Panc1 (cell line): ENCODE data around the gene MIR17HG. TPM values are rescaled to one million over a fixed set of nuclear protein-coding genes. Genes with fewer than 3 reads are reported as not detected.

Experiments
- ATAC-seq: fragments of 200-7000 bp; cut with Tn5 transposase; 2 replicates; pipeline ENCODE4 v1.9.1; 2020; ENCODE audit warnings: mild to moderate bottlenecking, moderate library complexity
- BruUV-seq: library from RNA; stranded (reverse); fragments of 400-500 nt; replicated peaks from 2 replicates; lab custom pipeline; 2021; lab: Mats Ljungman, UMichigan
- CTCF ChIA-PET: fragments of 300-600 bp; sonication (Branson Sonifier 250); formaldehyde crosslinking; loops from one replicate; lab custom pipeline; 2022; ENCODE audit warnings: antibody characterized with exemption; lab: Charles Lee
- POLR2A ChIA-PET: fragments of 300-600 bp; sonication (Branson Sonifier 250); formaldehyde crosslinking; loops from one replicate; lab custom pipeline; 2022; ENCODE audit warnings: antibody characterized with exemption; lab: Charles Lee
- DNase-seq: peaks from one replicate; pipeline ENCODE4 v3.0.0-alpha.2; 2010; ENCODE audit warnings: low read depth, low spot score
- H3K27ac ChIP-seq: 2 replicates; pipeline ENCODE4 v1.5.1; 2011; ENCODE audit warnings: mild to moderate bottlenecking, low read length, inconsistent platforms
- H3K27me3 ChIP-seq: fragments of 200-500 bp; sonication (Bioruptor generic); 2 replicates; pipeline ENCODE4 v1.6.0; 2014; ENCODE audit warnings: low read length, inconsistent platforms; ENCODE audit not compliant: control insufficient read depth, insufficient read depth
- H3K36me3 ChIP-seq: fragments of 200-500 bp; sonication (Bioruptor generic); 2 replicates; pipeline ENCODE4 v1.5.1; 2014; ENCODE audit warnings: inconsistent platforms, mild to moderate bottlenecking, low read length, moderate library complexity; ENCODE audit not compliant: control insufficient read depth, insufficient read depth
- H3K4me1 ChIP-seq: 2 replicates; pipeline ENCODE4 v1.5.1; 2011; ENCODE audit warnings: inconsistent platforms, mild to moderate bottlenecking, low read length, moderate library complexity; ENCODE audit not compliant: control insufficient read depth, insufficient read depth
- H3K4me3 ChIP-seq, 2 experiments: 2 replicates each; pipeline ENCODE4 v1.5.1; 2011 to 2012; ENCODE audit warnings: low read depth in 2 of 2, low read length in 2 of 2, mild to moderate bottlenecking in 2 of 2, inconsistent platforms in 1 of 2, moderate library complexity in 1 of 2
- H3K9me3 ChIP-seq: fragments of 200-500 bp; sonication (Bioruptor generic); 2 replicates; pipeline ENCODE4 v1.5.1; 2014; ENCODE audit warnings: low read depth, mild to moderate bottlenecking, inconsistent platforms, low read length, moderate library complexity; ENCODE audit not compliant: control insufficient read depth, insufficient read depth
- CTCF ChIP-seq: fragments of 450-650 bp; IDR thresholded peaks from 2 replicates; pipeline ENCODE4 v1.5.1; 2017; ENCODE audit warnings: mild to moderate bottlenecking
- POLR2AphosphoS5 ChIP-seq: IDR thresholded peaks from 2 replicates; pipeline ENCODE4 v1.6.1; 2012; ENCODE audit warnings: mild to moderate bottlenecking, low read depth, low read length, moderate library complexity
- REST ChIP-seq, 2 experiments: IDR thresholded peaks; 2 replicates each; pipeline ENCODE4 v1.6.1; 2011 to 2012; ENCODE audit warnings: low read depth in 2 of 2, control low read depth in 1 of 2, low read length in 1 of 2, mild to moderate bottlenecking in 1 of 2, moderate library complexity in 1 of 2; ENCODE audit not compliant: insufficient read depth in 1 of 2
- SIN3A ChIP-seq: IDR thresholded peaks from 2 replicates; pipeline ENCODE4 v1.6.1; 2012; ENCODE audit warnings: low read depth, mild to moderate bottlenecking, low read length, moderate library complexity, borderline replicate concordance; ENCODE audit not compliant: insufficient read depth
- TCF7L2 ChIP-seq: IDR thresholded peaks from 2 replicates; pipeline ENCODE4 v1.6.1; 2011; ENCODE audit warnings: mild to moderate bottlenecking, low read depth, low read length, inconsistent platforms
- in situ Hi-C: cut with HindIII; loops from 2 replicates; pipeline ENCODE4 v1.10.0; 2016; ENCODE audit warnings: low sequenced_read_pairs, low pct_unique_long_range_greater_than_20kb
- intact Hi-C: fragments of 100-400 bp; cut with micrococcal nuclease; formaldehyde crosslinking; loops from one replicate; pipeline ENCODE4 v1.10.0; 2022; ENCODE audit not compliant: unreplicated experiment
- total RNA-seq: library from RNA; stranded (reverse); gene quantifications from one replicate; pipeline ENCODE4 v1.2.1, GENCODE V29; 2021; ENCODE audit not compliant: unreplicated experiment

MIR17HG gene
- total RNA-seq, 1 experiment from 2014 or later, result 3.1 TPM

DNA sequence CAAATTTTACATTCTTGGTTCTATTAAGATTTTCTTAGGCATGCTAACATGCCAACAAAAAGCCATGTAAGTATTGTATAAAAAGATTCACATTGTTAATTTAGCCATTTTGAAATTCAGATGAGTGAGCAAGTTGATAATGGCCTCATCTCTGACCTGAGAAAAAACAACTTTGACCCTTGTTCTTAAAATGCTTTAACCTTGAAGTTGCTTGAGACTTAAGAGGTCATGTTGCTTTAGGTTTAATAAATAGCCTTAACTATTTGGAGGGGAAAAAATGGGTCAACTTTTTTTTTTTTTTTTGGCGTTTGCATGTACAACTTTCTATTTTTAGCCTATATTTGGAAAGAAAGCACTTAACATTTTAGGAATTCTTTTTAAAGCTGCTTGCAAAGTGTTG, 6.0 kb downstream of the MIR17HG start:
- BruUV-seq, result no TSS peak
- in situ Hi-C loops (no loop called here), intact Hi-C loops (no loop called here)
- H3K9me3 ChIP-seq, result no peaks in the 10 kb centered on the region
- no peak overlapping the region for H3K4me3 ChIP-seq
- no peak for ATAC-seq
- DNase-seq, result no peak
- H3K36me3 ChIP-seq, result peaks cover 58% of the 10 kb centered on the region
- no peak for TF ChIP-seq CTCF
- CTCF ChIA-PET, result no interaction called here
- H3K27ac ChIP-seq, result no peak overlapping the region
- H3K4me1 ChIP-seq, result peaks cover 9% of the 10 kb centered on the region
- POLR2A ChIA-PET, result interaction anchor here (0.7 kb wide), 1 partner anchor 513 kb away, joined by 4 read pairs; no protein-coding TSS in a partner anchor
- no peaks in the 10 kb centered on the region for H3K27me3 ChIP-seq

- H3K4me3 ChIP-seq, result no peak overlapping the region
- ChIA-PET CTCF (no interaction called here), POLR2A (no interaction called here)
- ATAC-seq (no peak), DNase-seq (no peak)
- H3K36me3 ChIP-seq, result peaks cover 48% of the 10 kb centered on the region
- TF ChIP-seq TCF7L2 (no peak), CTCF (no peak), POLR2AphosphoS5 (no peak), SIN3A (no peak), REST (IDR thresholded peaks at IDR 0.05; ENCODE audit: insufficient read depth in 1 of 2, low read depth in 2 of 2, low read length in 1 of 2) (no peak)
- H3K27ac ChIP-seq, result no peak overlapping the region
- no TSS peak for BruUV-seq
- H3K27me3 ChIP-seq, result no peaks in the 10 kb centered on the region
- intact Hi-C loops, result no loop called here
- H3K4me1 ChIP-seq, result peaks cover 6% of the 10 kb centered on the region
- in situ Hi-C loops, result no loop called here
- no peaks in the 10 kb centered on the region for H3K9me3 ChIP-seq
Observed at GRCh38 chr13:91355099-91355825, 7.8 kb downstream of the MIR17HG start.
